ACC112 (cell line): ENCODE measurements around the gene SDF2.
"Not testable (repeated sequence)": the region's sequence is repeated elsewhere in the genome, so short reads cannot be mapped to it uniquely, and the experiment has no call there.

Source experiments
- H2AFZ ChIP-seq: fragments of 200-600 bp; sonication (generic); one replicate; pipeline ENCODE4 v1.6.0; 2017; ENCODE audit warnings: antibody characterized with exemption, low read length; ENCODE audit not compliant: unreplicated experiment
- H3K27ac ChIP-seq: fragments of 200-600 bp; sonication (generic); 2 replicates; pipeline ENCODE4 v1.5.1; 2014; ENCODE audit warnings: low read depth, mild to moderate bottlenecking, antibody characterized with exemption, low read length, moderate library complexity
- H3K27me3 ChIP-seq: fragments of 200-600 bp; sonication (generic); 2 replicates; pipeline ENCODE4 v1.6.1; 2014; ENCODE audit warnings: mild to moderate bottlenecking, antibody characterized with exemption, low read length, moderate library complexity, mixed read lengths; ENCODE audit not compliant: insufficient read depth
- H3K36me3 ChIP-seq: fragments of 200-600 bp; sonication (generic); 2 replicates; pipeline ENCODE4 v1.6.1; 2016; ENCODE audit warnings: mild to moderate bottlenecking, antibody characterized with exemption, low read length, moderate library complexity, mixed read lengths; ENCODE audit not compliant: insufficient read depth
- H3K4me1 ChIP-seq: fragments of 200-600 bp; sonication (generic); one replicate; pipeline ENCODE4 v1.6.1; 2016; ENCODE audit warnings: low read length, mixed read lengths; ENCODE audit not compliant: insufficient read depth, unreplicated experiment, control insufficient read depth
- H3K4me3 ChIP-seq: fragments of 200-600 bp; sonication (generic); 2 replicates; pipeline ENCODE4 v1.5.1; 2014; ENCODE audit warnings: mild to moderate bottlenecking, low read depth, low read length
- H3K79me2 ChIP-seq: fragments of 200-600 bp; sonication (generic); one replicate; pipeline ENCODE4 v1.6.0; 2016; ENCODE audit warnings: low read length; ENCODE audit not compliant: control insufficient read depth, unreplicated experiment, insufficient read depth

The SDF2 gene

GRCh38 chr17:28675980-28676379 lies 14.3 kb upstream of the SDF2 start:
- H3K79me2 ChIP-seq = peaks cover 6% of the 10 kb centered on the region
- H3K36me3 ChIP-seq = peaks cover 61% of the 10 kb centered on the region
- H3K4me1 ChIP-seq = no peaks in the 10 kb centered on the region
- no peaks in the 10 kb centered on the region for H3K27me3 ChIP-seq
- no peak overlapping the region for H2AFZ ChIP-seq
- no peak overlapping the region for H3K4me3 ChIP-seq
- no peak overlapping the region for H3K27ac ChIP-seq

DNA sequence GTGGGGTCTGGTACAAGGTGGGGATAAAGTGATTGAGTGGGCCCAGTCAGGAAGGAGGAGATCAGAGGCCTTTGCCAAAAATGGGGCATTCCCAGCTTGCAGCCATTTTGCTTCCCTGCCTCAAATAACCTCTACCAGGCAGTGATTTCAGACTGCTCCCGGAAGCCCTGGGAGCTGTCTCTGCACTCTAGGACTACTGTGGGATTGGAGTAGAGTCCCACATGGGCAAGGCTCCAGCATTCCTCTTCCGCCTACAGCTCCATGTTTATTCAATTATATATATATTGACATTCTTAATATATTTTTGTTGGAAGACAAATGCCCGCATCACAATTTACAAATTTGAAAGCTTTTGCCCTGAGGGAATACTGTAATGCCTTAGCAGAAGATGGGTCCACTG lies 13.8 kb upstream of the SDF2 start:
- no peaks in the 10 kb centered on the region for H3K4me1 ChIP-seq
- H3K4me3 ChIP-seq = no peak overlapping the region
- peaks cover 7% of the 10 kb centered on the region for H3K79me2 ChIP-seq
- H2AFZ ChIP-seq = no peak overlapping the region
- H3K27ac ChIP-seq = no peak overlapping the region
- peaks cover 64% of the 10 kb centered on the region for H3K36me3 ChIP-seq
- H3K27me3 ChIP-seq = no peaks in the 10 kb centered on the region

DNA sequence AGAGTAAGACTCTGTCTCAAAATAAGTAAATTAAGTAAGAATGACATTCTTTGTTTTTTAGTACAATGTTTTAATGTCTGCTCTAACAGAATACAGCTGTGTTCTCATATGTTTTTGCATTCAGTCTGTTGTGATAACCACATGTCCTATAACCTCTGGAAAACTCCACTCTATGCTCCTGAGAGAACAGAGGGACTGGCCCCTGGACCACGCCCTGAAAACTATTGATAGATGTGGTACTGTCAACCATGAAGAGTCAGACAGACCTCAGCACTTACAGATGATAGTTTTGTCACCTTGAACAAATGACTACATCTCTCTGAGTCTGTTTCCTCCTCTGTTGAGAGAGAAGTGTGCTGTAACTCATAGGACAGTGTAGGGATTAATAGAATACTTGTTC lies 8.2 kb upstream of the SDF2 start:
- Histone ChIP-seq H3K4me3 (no peak overlapping the region), H3K79me2 (peaks cover 55% of the 10 kb centered on the region), H3K27me3 (no peaks in the 10 kb centered on the region), H3K27ac (no peak overlapping the region), H3K4me1 (peaks cover 4% of the 10 kb centered on the region), H3K36me3 (peaks cover 51% of the 10 kb centered on the region), H2AFZ (no peak overlapping the region)

DNA sequence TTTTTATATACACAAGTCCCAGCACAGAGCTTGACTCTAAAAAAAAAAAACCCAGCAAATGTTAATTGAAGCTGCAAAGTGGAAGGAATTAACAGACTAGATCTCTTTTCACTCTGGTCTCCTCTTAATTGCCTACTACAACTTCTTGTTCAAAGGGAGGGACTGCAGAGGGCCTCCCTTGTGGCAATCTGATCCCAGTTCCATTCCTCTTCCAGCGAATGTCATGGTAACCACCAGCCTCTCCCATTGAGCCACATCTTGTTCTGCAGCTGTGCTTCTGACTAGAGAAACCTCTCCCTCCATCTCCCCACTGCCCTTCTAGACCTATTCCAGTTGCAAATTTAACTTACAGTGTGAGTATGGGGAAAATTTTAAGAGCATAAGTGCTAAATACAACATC lies 6.2 kb upstream of the SDF2 start:
- Histone ChIP-seq H3K79me2 (peaks cover 75% of the 10 kb centered on the region), H3K36me3 (peaks cover 31% of the 10 kb centered on the region), H3K4me3 (no peak overlapping the region), H3K4me1 (peaks cover 17% of the 10 kb centered on the region), H3K27ac (no peak overlapping the region), H2AFZ (no peak overlapping the region), H3K27me3 (no peaks in the 10 kb centered on the region)

- Histone ChIP-seq H3K4me1 (peaks cover 17% of the 10 kb centered on the region), H3K27me3 (no peaks in the 10 kb centered on the region), H3K79me2 (peaks cover 86% of the 10 kb centered on the region), H3K27ac (no peak overlapping the region), H3K36me3 (peaks cover 20% of the 10 kb centered on the region), H3K4me3 (no peak overlapping the region), H2AFZ (no peak overlapping the region)
Observed at GRCh38 chr17:28665994-28666393, 4.3 kb upstream of the SDF2 start.

DNA sequence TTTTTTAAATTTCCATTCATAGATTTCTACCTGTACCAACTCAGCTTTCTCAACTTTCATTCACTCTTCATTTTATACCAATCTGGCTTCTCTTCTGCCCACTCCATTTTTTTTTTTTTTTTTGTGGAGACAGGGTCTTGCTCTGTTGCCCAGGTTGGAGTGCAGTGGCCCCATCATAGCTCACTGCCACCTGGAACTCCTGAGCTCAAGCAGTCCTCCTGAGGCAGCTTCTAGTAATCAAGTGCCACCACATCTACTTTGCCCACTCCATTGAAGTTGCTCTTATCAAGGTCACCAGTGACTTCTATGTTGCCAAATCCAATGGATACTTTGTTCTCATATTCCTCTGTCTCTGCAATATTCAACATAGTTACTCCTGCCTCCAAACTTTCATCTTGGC lies 2.0 kb upstream of the SDF2 start:
- H3K27me3 ChIP-seq = no peaks in the 10 kb centered on the region
- no peak overlapping the region for H3K27ac ChIP-seq
- no peak overlapping the region for H2AFZ ChIP-seq
- peak overlapping the region; percentile 97 for H3K4me3 ChIP-seq
- peaks cover 82% of the 10 kb centered on the region for H3K79me2 ChIP-seq
- H3K36me3 ChIP-seq = peaks cover 12% of the 10 kb centered on the region; the same call in 1 of the 2 replicates
- H3K4me1 ChIP-seq = peaks cover 22% of the 10 kb centered on the region

DNA sequence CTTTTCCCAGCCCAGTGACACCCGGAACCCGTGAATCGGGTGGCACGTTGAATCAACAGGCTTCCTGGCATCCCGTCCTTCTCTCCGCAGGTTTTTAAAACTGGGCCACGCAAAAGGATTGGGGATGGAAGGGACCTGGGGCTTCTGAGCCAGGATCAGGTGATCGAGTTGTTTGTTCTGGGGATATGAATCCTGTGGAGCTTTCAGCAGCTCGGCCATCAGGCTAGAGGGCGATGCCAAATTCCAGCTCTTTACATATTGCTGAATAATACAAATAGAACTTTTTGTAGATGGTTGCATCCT lies 772 bp upstream of the SDF2 start:
- H3K36me3 ChIP-seq = peaks cover 3% of the 10 kb centered on the region; the same call in 1 of the 2 replicates
- peak overlapping the region; percentile 96 for H2AFZ ChIP-seq
- no peaks in the 10 kb centered on the region for H3K27me3 ChIP-seq
- peaks cover 21% of the 10 kb centered on the region for H3K4me1 ChIP-seq
- H3K27ac ChIP-seq = peak overlapping the region; percentile 89
- peak overlapping the region; percentile 97 for H3K4me3 ChIP-seq
- peaks cover 70% of the 10 kb centered on the region for H3K79me2 ChIP-seq

DNA sequence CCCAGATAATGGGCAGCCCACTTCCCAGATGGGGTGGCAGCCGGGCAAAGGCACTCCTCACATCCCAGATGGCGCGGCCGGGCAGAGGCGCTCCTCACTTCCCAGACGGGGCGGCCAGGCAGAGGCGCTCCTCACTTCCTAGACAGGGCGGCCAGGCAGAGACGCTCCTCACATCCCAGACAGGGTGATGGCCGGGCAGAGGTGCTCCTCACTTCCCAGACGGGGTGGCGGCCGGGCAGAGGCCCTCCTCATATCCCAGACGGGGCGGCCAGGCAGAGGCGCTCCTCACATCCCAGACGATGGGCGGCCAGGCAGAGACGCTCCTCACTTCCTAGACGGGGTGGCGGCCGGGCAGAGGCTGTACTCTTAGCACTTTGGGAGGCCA lies 2.2 kb downstream of the SDF2 start:
- not testable (repeated sequence) for H2AFZ ChIP-seq, H3K27me3 ChIP-seq, H3K27ac ChIP-seq, H3K36me3 ChIP-seq, H3K4me3 ChIP-seq
- Histone ChIP-seq H3K4me1 (peaks cover 21% of the 10 kb centered on the region), H3K79me2 (peaks cover 61% of the 10 kb centered on the region)

GRCh38 chr17:28658766-28659496 lies 2.8 kb downstream of the SDF2 start:
- not testable (repeated sequence) for H3K4me3 ChIP-seq, H3K36me3 ChIP-seq, H3K27ac ChIP-seq, H2AFZ ChIP-seq, H3K27me3 ChIP-seq
- Histone ChIP-seq H3K79me2 (peaks cover 56% of the 10 kb centered on the region), H3K4me1 (peaks cover 19% of the 10 kb centered on the region)

GRCh38 chr17:28658342-28658741 lies 3.4 kb downstream of the SDF2 start:
- H3K4me3 ChIP-seq, H3K27me3 ChIP-seq, H2AFZ ChIP-seq, H3K36me3 ChIP-seq: not testable (repeated sequence)
- H3K27ac ChIP-seq = peak overlapping the region; percentile 7; the same call in 1 of the 2 replicates
- H3K4me1 ChIP-seq = peaks cover 14% of the 10 kb centered on the region
- H3K79me2 ChIP-seq = peaks cover 50% of the 10 kb centered on the region

DNA sequence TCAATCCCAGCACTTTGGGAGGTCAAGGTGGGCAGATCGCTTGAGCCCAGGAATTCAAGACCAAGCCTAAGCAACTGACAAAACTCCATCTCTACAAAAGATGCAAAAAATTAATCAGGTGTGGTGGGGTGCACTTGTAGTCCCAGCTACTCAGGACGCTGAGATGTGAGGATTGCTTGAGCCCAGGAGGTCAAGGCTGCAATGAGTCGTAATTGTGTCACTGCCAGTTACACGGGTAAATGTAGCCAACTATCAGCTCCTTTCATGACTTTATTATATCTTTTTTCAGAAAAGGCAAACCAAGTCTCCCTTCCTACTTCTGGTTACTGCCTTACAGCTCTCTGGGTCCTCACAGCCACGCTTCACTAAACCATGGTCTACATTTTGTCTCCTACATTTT lies 4.0 kb downstream of the SDF2 start:
- H2AFZ ChIP-seq = no peak overlapping the region
- H3K27me3 ChIP-seq = no peaks in the 10 kb centered on the region
- peaks cover 8% of the 10 kb centered on the region; the same call in 1 of the 2 replicates for H3K36me3 ChIP-seq
- H3K27ac ChIP-seq = peak overlapping the region; percentile 7; the same call in 1 of the 2 replicates
- H3K4me1 ChIP-seq = peaks cover 9% of the 10 kb centered on the region
- H3K79me2 ChIP-seq = peaks cover 47% of the 10 kb centered on the region
- H3K4me3 ChIP-seq = no peak overlapping the region
